Measurements from ENCODE around the gene MYEF2.

Gene MYEF2

DNA sequence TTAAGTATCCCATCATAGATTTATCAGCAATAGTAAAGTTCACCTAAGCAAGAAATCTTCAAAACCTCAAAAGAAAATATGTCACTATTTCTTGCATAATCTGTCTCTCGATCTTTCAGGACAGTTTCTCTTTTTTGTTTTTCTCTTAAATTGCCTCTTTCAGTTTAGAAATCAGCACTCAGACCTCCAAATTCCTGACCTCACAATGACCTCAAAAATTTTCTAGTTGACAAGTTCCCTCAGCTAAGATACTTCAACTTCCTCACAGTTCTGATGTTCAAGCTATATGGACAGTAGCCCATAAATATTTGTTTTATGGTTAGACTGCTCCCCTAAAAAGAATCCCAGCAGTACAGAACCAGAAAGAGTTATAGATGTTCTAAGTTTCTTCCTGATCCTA is 33.2 kb downstream of the MYEF2 start:
- H3K4me1 ChIP-seq (ENCODE audit: control insufficient read depth, insufficient read depth, low read length): peaks cover 18% of the 10 kb centered on the region
- H3K9ac ChIP-seq (ENCODE audit: low read length): no peak overlapping the region
- no peaks in the 10 kb centered on the region for H3K27me3 ChIP-seq (replicated peaks; ENCODE audit: control insufficient read depth, insufficient read depth, low read length)
- H3K36me3 ChIP-seq (ENCODE audit: control insufficient read depth, insufficient read depth, low read length, severe bottlenecking): no peaks in the 10 kb centered on the region
- no peaks in the 10 kb centered on the region for H3K9me3 ChIP-seq (ENCODE audit: control insufficient read depth, low read length)
- H3K4me3 ChIP-seq (ENCODE audit: low read length): no peak overlapping the region
- peak; percentile 22 for DNase-seq (ENCODE audit: low read depth)

GRCh38 chr15:48143856-48144255 is 34.2 kb downstream of the MYEF2 start:
- Histone ChIP-seq H3K4me3 (ENCODE audit: low read length) (no peak overlapping the region), H3K9ac (ENCODE audit: low read length) (no peak overlapping the region), H3K9me3 (ENCODE audit: control insufficient read depth, low read length) (no peaks in the 10 kb centered on the region), H3K27me3 (replicated peaks; ENCODE audit: control insufficient read depth, insufficient read depth, low read length) (no peaks in the 10 kb centered on the region), H3K4me1 (ENCODE audit: control insufficient read depth, insufficient read depth, low read length) (peaks cover 18% of the 10 kb centered on the region), H3K36me3 (ENCODE audit: control insufficient read depth, insufficient read depth, low read length, severe bottlenecking) (no peaks in the 10 kb centered on the region)
- peak; percentile 15 for DNase-seq (ENCODE audit: low read depth)

GRCh38 chr15:48132874-48133273 is 45.2 kb downstream of the MYEF2 start:
- H3K4me1 ChIP-seq (ENCODE audit: control insufficient read depth, insufficient read depth, low read length): no peaks in the 10 kb centered on the region
- no peaks in the 10 kb centered on the region for H3K9me3 ChIP-seq (ENCODE audit: control insufficient read depth, low read length)
- H3K36me3 ChIP-seq (ENCODE audit: control insufficient read depth, insufficient read depth, low read length, severe bottlenecking): no peaks in the 10 kb centered on the region
- no peak overlapping the region for H3K9ac ChIP-seq (ENCODE audit: low read length)
- H3K27me3 ChIP-seq (replicated peaks; ENCODE audit: control insufficient read depth, insufficient read depth, low read length): no peaks in the 10 kb centered on the region
- DNase-seq (ENCODE audit: low read depth): no peak
- no peak overlapping the region for H3K4me3 ChIP-seq (ENCODE audit: low read length)

GRCh38 chr15:48131324-48131723 is 46.8 kb downstream of the MYEF2 start:
- DNase-seq (ENCODE audit: low read depth): no peak
- Histone ChIP-seq H3K9ac (ENCODE audit: low read length) (no peak overlapping the region), H3K9me3 (ENCODE audit: control insufficient read depth, low read length) (no peaks in the 10 kb centered on the region), H3K4me1 (ENCODE audit: control insufficient read depth, insufficient read depth, low read length) (no peaks in the 10 kb centered on the region), H3K36me3 (ENCODE audit: control insufficient read depth, insufficient read depth, low read length, severe bottlenecking) (no peaks in the 10 kb centered on the region), H3K4me3 (ENCODE audit: low read length) (no peak overlapping the region), H3K27me3 (replicated peaks; ENCODE audit: control insufficient read depth, insufficient read depth, low read length) (peaks cover 1% of the 10 kb centered on the region)

- Histone ChIP-seq H3K9ac (ENCODE audit: low read length) (no peak overlapping the region), H3K4me1 (ENCODE audit: control insufficient read depth, insufficient read depth, low read length) (no peaks in the 10 kb centered on the region), H3K4me3 (ENCODE audit: low read length) (no peak overlapping the region), H3K36me3 (ENCODE audit: control insufficient read depth, insufficient read depth, low read length, severe bottlenecking) (no peaks in the 10 kb centered on the region), H3K27me3 (replicated peaks; ENCODE audit: control insufficient read depth, insufficient read depth, low read length) (peaks cover 6% of the 10 kb centered on the region), H3K9me3 (ENCODE audit: control insufficient read depth, low read length) (no peaks in the 10 kb centered on the region)
- DNase-seq (ENCODE audit: low read depth): no peak
Measured at GRCh38 chr15:48126667-48127355, 51.3 kb downstream of the MYEF2 start.

- Histone ChIP-seq H3K9ac (ENCODE audit: low read length) (no peak overlapping the region), H3K9me3 (ENCODE audit: control insufficient read depth, low read length) (no peaks in the 10 kb centered on the region), H3K4me3 (ENCODE audit: low read length) (no peak overlapping the region), H3K4me1 (ENCODE audit: control insufficient read depth, insufficient read depth, low read length) (no peaks in the 10 kb centered on the region), H3K36me3 (ENCODE audit: control insufficient read depth, insufficient read depth, low read length, severe bottlenecking) (no peaks in the 10 kb centered on the region), H3K27me3 (replicated peaks; ENCODE audit: control insufficient read depth, insufficient read depth, low read length) (peaks cover 7% of the 10 kb centered on the region)
- no peak for DNase-seq (ENCODE audit: low read depth)
Measured at GRCh38 chr15:48121849-48122248, 56.2 kb downstream of the MYEF2 start.

DNA sequence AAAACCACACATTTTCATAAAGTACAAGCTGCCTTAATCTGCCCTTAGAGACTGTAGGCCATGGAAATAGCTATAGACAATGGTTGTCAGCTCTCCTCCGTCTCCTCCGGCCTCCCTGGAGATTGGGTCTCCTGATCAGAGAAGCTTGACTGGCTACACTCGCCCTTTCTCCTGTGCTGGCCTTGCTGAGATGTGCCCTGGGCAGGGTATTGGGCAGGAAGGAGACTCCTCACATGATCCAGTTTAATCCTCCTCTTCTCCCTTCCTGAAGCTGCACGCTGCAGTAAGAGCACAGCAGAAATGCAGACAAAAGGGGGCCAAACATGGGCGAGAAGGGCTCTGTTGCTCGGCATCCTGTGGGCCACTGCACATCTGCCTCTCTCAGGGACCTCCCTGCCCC is 57.4 kb downstream of the MYEF2 start, which contains the start of gene SLC24A5:
Gene SLC24A5, plus strand, starts transcription at position 246 of the 400 bp plus-strand sequence. Its CDS starts 55 bp downstream, at position 301.
- DNase-seq (ENCODE audit: low read depth): no peak
- no peaks in the 10 kb centered on the region for H3K36me3 ChIP-seq (ENCODE audit: control insufficient read depth, insufficient read depth, low read length, severe bottlenecking)
- H3K27me3 ChIP-seq (replicated peaks; ENCODE audit: control insufficient read depth, insufficient read depth, low read length): peaks cover 3% of the 10 kb centered on the region
- no peaks in the 10 kb centered on the region for H3K9me3 ChIP-seq (ENCODE audit: control insufficient read depth, low read length)
- no peak within 1 kb of the TSS for H3K9ac ChIP-seq (ENCODE audit: low read length)
- no peak within 1 kb of the TSS for H3K4me3 ChIP-seq (ENCODE audit: low read length)
- H3K4me1 ChIP-seq (ENCODE audit: control insufficient read depth, insufficient read depth, low read length): no peaks in the 10 kb centered on the region

DNA sequence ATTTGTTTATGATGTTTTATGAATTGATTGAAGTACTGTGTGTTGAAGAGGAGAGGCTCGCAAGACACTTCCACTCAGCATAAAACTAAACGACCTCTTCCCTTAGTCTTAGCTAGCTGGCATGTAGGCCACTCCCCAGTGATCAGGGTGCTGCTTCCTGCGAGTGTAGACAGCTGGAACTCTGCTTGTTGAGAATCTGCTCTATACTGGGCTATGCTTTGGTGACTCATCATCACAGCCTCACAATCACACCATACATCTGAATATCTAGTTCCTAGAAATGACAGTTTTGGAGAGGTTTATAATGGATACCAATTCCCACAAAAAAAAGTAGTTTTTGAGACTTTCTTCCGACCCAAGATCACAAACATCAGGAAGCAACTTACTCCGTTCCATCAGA is 58.8 kb downstream of the MYEF2 start:
- Histone ChIP-seq H3K4me1 (ENCODE audit: control insufficient read depth, insufficient read depth, low read length) (no peaks in the 10 kb centered on the region), H3K4me3 (ENCODE audit: low read length) (no peak overlapping the region), H3K36me3 (ENCODE audit: control insufficient read depth, insufficient read depth, low read length, severe bottlenecking) (no peaks in the 10 kb centered on the region), H3K9me3 (ENCODE audit: control insufficient read depth, low read length) (no peaks in the 10 kb centered on the region), H3K9ac (ENCODE audit: low read length) (no peak overlapping the region), H3K27me3 (replicated peaks; ENCODE audit: control insufficient read depth, insufficient read depth, low read length) (peaks cover 3% of the 10 kb centered on the region)
- no peak for DNase-seq (ENCODE audit: low read depth)

- DNase-seq (ENCODE audit: low read depth): no peak
- H3K9ac ChIP-seq (ENCODE audit: low read length): no peak overlapping the region
- no peak overlapping the region for H3K4me3 ChIP-seq (ENCODE audit: low read length)
- peaks cover 38% of the 10 kb centered on the region for H3K27me3 ChIP-seq (replicated peaks; ENCODE audit: control insufficient read depth, insufficient read depth, low read length)
- H3K9me3 ChIP-seq (ENCODE audit: control insufficient read depth, low read length): no peaks in the 10 kb centered on the region
- no peaks in the 10 kb centered on the region for H3K4me1 ChIP-seq (ENCODE audit: control insufficient read depth, insufficient read depth, low read length)
- no peaks in the 10 kb centered on the region for H3K36me3 ChIP-seq (ENCODE audit: control insufficient read depth, insufficient read depth, low read length, severe bottlenecking)
Measured at GRCh38 chr15:48112242-48112641, 65.9 kb downstream of the MYEF2 start.

GRCh38 chr15:48109856-48110531 is 68.1 kb downstream of the MYEF2 start:
- DNase-seq (ENCODE audit: low read depth): no peak

GRCh38 chr15:48109212-48109611 is 68.9 kb downstream of the MYEF2 start:
- H3K9me3 ChIP-seq (ENCODE audit: control insufficient read depth, low read length): no peaks in the 10 kb centered on the region
- peaks cover 41% of the 10 kb centered on the region for H3K27me3 ChIP-seq (replicated peaks; ENCODE audit: control insufficient read depth, insufficient read depth, low read length)
- H3K9ac ChIP-seq (ENCODE audit: low read length): no peak overlapping the region
- H3K4me3 ChIP-seq (ENCODE audit: low read length): no peak overlapping the region
- H3K4me1 ChIP-seq (ENCODE audit: control insufficient read depth, insufficient read depth, low read length): no peaks in the 10 kb centered on the region
- no peaks in the 10 kb centered on the region for H3K36me3 ChIP-seq (ENCODE audit: control insufficient read depth, insufficient read depth, low read length, severe bottlenecking)
- DNase-seq (ENCODE audit: low read depth): no peak

More at GRCh38 chr15:48109856-48110531, 68.1 kb downstream of the MYEF2 start:
- Histone ChIP-seq H3K36me3 (ENCODE audit: control insufficient read depth, insufficient read depth, low read length, severe bottlenecking) (no peaks in the 10 kb centered on the region), H3K27me3 (replicated peaks; ENCODE audit: control insufficient read depth, insufficient read depth, low read length) (peaks cover 41% of the 10 kb centered on the region), H3K4me3 (ENCODE audit: low read length) (no peak overlapping the region), H3K9ac (ENCODE audit: low read length) (no peak overlapping the region), H3K4me1 (ENCODE audit: control insufficient read depth, insufficient read depth, low read length) (no peaks in the 10 kb centered on the region), H3K9me3 (ENCODE audit: control insufficient read depth, low read length) (no peaks in the 10 kb centered on the region)
